Esophagus mucosa (tissue), 1 donor: ENCODE data around the gene ZFPM1. TPM values are rescaled to one million over a fixed set of nuclear protein-coding genes. Genes with fewer than 3 reads are reported as not detected.

ENCODE experiments used
- ATAC-seq: fragments of 200-7000 bp; cut with Tn5 transposase; one replicate; pipeline ENCODE4 v1.9.1; 2020
- total RNA-seq: library from RNA; stranded (reverse); gene quantifications from one replicate; pipeline ENCODE4 v1.2.4, GENCODE V29; 2023
- donor health status: DM: yes; HTN: yes; CAD: no.

Gene ZFPM1
- total RNA-seq, 1 donor from 2014 or later: 3.2 TPM

DNA sequence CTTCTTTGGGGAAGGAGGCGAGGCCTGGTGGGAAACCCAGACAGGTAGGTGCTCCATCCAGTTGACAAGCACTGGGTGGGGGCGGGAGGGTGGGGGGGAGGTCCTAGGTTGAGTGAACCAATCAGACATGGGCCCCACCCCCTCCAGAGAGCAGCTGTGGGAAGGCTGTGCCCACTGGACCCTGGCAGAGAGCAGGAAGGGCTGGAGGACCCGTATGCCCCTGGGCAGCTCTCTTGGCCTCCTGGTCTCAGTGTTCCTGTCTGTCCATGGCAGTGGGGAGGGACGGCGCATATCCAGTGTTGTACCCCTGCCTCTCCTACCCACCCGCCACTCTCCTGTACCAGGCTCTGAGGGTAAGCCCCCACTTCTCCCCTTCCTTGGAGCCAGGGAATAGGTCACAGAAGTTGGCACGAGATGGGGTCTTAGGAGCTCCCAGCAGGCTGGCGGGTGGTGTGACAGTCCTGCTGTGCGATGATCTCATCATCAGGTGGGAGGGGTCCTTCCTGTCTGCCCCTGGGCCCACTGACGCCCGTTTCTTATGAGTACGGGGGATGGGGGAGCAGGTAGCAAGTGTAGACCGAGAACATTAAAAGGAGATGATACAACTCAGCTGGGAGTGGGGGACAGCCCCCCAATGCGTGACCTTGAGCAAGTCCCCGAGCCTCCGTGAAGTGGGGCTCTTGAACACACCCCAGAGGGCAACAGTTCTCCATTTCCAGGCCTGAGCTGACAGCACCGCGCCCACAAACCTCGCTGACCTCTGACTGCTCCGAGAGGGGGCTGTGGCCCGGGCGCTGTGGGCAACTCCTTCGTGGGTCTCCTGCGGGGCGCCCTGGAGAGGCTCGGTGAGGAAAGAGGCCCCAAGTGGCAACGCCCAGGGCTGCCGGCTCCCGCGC is 1.2 kb upstream of the ZFPM1 start:
- ATAC-seq: no peak

DNA sequence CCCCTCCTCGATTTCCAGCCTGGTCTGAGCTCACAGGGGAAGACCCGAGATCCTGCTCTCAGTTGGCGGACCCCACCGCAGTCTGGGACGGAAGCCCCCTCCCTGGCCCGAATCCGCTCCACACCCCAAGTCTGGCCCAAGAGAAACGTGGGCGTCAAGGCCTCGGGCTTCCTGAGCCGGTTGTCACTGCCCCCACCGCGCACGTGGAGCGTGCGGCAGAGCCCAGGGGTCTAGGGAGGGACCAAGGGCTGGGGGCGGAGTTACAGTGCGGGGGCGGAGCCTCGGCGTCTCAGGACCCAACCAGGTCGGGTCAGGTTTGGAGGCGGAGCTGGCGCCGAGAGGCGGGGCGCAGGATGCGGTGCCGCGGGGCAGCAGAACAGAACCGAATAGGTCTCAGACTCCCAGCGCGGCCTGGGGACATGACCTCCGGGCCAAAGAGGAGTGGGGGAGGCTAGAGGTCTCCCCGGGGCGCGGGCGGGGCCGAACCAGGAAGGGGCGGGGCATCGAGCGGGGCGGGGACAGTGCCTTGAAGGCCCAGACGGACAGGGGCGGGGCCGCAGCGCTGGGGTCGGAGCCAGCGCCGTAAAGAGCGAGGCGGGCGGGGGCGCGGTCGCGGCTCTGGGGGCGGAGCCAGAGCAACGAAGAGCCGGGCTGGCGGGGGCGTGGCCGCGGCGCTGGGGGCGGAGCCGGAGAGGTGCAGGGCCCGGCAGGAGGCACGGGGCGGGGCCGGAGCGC is 431 bp upstream of the ZFPM1 start:
- peak; percentile 93 for ATAC-seq

- ATAC-seq: no peak
These were observed 787 bp downstream of the ZFPM1 start for GRCh38 chr16:88453611-88454522.

DNA sequence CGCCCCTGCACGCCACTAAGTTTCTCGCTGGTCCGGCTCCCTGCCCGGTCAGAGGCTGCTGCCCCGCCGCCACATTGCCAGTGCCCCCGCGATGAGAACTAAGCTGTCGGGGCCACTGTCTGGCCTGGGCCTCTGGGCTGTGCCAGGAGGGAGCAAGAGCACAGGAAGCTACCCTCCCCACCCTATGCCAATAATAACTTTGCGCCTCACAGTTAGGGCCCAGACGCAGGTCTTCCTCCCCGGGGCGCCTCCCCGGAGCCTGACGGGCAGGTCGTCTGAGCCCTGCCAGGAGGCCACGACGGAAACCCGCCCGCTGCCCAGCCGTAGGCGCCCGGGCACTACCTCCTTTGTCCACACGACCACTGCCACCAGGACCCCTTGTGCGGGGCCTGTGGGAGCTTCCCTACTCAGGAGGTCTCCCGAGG is 1.5 kb downstream of the ZFPM1 start:
- no peak for ATAC-seq

DNA sequence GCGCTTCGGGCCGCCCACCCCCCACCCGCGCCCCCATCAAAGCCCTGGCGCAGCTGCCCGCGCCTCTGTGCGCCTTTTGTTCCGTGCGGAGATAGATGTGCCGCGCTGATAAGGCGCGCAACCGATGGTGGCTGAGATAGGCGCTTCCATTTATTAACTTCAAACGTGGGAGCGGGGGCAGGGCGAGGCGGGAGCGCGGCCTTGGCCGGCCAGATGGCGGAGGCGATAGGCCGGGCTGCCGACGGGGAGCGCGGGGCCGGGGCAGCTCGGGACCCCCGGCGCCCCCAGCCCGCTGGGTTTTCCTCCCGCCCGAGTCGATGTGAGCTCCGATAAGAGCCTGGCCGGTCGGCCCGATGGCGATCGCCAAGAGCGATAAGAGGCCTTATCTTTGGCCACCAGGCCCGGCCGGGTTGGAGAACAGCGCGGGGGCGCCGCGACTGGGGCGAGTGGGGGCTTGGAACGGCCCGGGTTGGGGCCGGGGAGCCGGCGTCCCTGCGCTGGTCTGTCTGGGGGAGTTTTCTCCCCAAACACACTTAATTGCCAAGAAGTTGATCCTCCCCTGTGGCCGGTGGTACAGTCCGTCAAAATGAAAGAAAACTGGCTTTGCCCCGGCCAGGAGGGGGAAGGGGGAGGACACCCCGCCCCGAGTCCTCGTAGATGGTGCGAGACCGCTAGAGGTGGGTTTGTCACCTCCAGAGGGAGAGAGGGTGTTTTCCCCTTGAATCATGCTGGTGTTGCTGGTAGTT is 2.7 kb downstream of the ZFPM1 start:
- no peak for ATAC-seq

DNA sequence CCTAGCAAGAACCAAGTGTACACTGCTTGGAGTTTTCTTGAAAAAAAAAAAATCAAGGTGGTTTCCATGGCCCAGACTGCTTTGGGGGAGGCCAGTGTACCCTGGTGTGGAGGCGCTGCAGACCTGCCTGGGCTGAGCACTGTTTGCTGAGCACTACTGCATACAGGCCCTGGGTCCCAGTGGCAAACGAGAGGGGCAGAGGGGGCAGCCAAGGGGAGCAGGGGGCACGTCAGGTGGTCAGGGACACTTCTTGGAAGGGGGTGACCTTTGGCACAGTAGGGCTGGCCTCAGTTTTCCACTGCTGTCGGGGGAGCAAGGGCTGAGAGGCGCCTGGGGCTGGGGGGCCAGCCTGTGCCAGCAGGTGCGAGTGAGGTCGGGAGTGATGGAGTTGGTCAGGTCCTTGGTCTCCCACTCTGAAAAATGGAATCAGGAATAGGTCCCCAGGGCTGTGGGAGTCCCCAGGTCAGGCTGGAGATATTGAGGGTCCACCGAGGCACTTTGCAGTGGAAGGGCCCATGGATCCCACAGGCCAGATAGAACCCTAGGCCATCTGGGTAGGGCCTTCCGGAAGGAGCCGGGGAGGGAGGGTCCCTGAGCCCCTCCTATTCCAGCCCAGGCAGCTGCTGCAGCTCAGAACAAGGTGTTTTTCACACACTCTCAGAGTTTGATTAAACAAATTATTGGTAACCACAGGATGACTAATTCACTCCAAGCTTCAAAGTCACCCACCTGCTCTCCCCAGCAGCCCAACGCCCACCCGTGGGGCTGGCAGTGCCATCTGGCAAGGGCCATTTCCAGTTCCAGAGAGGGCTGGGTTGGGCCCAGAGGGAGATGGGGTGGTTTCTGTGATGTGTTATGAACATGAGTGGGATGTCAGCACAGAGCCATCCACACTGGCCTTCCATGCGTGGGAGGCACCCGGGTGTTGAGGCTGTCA is 3.5 kb downstream of the ZFPM1 start:
- no peak for ATAC-seq

GRCh38 chr16:88458039-88458772 is 5.1 kb downstream of the ZFPM1 start:
- no peak for ATAC-seq

- ATAC-seq: no peak
These were observed 5.7 kb downstream of the ZFPM1 start for GRCh38 chr16:88458773-88459235.

GRCh38 chr16:88459366-88460073 is 6.4 kb downstream of the ZFPM1 start:
- no peak for ATAC-seq

GRCh38 chr16:88460496-88461330 is 7.6 kb downstream of the ZFPM1 start:
- ATAC-seq: no peak

DNA sequence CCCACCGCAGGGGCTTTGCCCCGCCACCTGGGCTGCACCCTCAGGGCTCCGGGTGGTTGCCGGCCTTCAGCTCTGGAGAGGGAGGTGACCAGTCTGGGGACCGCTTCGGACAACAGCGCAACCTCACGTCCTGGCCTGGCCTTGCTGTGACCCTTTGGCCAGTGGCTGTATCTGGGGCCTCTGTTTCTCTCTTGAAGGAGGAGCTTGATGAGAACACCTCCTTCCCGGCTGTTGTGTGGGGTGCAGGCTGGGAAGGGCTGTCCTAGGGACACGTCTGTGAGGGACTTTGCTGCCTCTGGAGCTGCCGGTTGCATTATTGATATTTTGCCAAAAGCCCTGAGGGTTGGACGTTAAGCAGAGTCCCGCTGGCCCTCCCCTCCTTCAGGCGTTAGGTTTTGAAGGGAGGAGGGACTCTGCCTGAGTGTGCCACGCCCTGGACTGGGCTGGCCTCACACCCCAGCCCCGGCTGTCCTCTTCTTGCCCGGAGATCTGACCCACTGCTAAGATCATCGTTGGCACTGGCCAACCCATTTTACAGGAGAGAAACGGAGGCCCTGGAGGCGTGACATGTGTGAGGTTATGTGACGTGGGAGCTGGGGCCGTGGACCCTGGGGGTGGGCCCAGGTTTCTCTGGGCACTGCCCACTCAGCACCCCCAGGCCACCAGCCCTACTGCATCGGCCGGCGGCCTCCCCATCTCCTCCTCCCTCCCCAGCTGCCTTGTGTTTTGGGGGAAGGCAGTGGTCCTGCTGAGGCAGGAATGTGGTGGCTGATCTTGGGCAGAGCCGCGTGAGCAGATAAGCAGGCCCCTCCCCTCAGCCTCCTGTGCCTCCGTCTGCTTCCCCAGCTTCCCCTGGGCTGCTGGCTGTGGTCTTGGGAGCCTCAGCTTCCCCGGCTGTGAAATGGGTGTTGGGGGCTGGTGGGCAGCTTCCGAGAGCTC is 8.5 kb downstream of the ZFPM1 start:
- no peak for ATAC-seq

DNA sequence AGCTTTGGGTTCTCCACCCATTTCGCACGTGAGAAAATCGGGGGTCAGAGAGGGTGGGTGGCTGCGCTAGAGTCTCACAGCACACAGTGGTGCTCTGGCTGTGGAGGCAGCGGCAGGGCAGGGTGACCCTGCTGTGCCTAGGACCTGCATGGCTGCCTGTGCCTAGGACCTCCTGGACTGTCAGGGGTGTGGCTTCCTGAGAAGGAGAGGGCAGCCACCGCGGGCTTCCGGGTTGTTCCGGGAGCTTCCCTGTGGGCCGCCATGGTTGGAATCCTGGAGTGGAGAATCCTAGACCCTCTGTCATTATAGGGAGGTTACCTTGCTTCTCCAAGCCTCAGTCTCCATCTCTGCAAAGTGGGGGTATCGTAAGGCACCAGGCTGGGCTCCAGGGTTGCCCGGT is 9.3 kb downstream of the ZFPM1 start:
- ATAC-seq: no peak

DNA sequence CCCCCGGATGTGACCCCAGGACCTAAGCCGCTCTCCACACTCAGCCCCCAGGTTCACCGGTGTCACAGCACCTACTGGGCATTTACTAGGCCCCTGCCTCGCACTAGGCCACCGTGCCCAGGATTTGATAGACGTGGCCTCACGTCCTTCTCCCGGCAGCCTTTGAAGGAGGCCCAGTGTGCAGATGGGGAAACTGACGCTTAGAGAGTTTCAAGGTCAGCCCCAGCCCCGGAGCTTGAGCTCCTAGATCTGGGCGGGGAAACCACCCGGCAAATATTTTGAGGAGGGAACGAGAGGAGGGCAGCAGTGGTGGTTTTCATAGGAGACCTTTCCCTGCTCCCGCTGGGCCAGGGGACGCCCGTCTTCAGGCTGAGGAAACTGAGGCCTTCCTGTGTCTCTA is 10.3 kb downstream of the ZFPM1 start:
- ATAC-seq: no peak

DNA sequence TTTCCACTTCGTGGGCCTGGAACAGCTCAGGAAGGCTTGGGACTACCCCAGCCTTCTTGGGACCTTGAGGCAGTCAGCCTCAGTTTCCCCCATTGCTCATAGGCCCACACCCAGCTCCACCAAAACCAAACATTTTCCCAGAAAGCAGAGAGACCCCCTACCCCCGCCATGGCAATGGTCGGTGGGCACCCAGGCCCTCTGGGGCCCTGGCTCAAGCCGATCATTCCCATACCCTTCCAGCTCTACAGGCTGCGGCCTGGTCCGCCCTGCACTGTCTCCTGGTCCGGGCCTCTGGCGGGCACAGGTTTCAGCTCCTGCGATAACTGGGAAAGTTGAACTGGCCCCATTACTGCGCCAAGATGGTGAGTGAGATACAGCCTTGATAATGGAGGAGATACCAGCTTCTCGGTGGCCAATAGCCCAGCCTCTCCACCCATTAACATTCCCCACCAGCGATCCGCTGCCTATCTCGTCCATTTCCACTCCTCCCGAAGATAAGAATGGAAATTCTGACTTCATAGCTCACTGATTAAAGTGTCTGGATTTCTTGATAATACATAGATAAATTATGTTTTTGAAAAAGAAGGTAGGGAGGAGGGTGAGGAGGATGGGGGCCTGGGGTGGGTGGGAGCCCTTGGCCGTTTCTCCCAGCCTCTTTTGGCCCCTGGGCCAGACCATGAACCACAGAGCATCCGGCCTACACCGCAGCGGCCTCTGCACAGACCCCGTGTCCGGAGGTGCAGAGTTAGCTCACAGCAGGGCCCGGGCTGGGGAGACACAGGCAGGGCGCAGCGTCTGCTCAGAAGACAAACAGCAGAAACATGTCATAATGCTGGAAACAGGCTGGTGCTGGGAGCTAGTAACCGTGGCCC is 11.6 kb downstream of the ZFPM1 start:
- ATAC-seq: no peak

- ATAC-seq: no peak
These were observed 12.4 kb downstream of the ZFPM1 start for GRCh38 chr16:88465387-88465983.
